MG63 (cell line): ENCODE results near the gene PTPRN2. TPM values are rescaled to one million over a fixed set of nuclear protein-coding genes. Genes with fewer than 3 reads are reported as not detected.

Experiments
- DNase-seq: peaks from one replicate; pipeline ENCODE4 v3.0.0-alpha.2; 2020
- H3K27me3 ChIP-seq: fragments of 250-450 bp; sonication (Bioruptor Pico); 2 replicates; pipeline ENCODE4 v1.5.1; 2020; ENCODE audit warnings: mild to moderate bottlenecking, moderate library complexity
- H3K36me3 ChIP-seq: fragments of 250-450 bp; sonication (Bioruptor Pico); 2 replicates; pipeline ENCODE4 v1.5.1; 2020; ENCODE audit warnings: mild to moderate bottlenecking, moderate library complexity
- H3K4me3 ChIP-seq: fragments of 250-450 bp; sonication (Bioruptor Pico); 2 replicates; pipeline ENCODE4 v1.5.1; 2020; ENCODE audit warnings: mild to moderate bottlenecking, moderate library complexity
- H3K9me3 ChIP-seq: fragments of 250-450 bp; sonication (Bioruptor Pico); 2 replicates; pipeline ENCODE4 v1.5.1; 2020; ENCODE audit warnings: mild to moderate bottlenecking, moderate library complexity
- total RNA-seq: library from RNA; depleted of rRNA; stranded (reverse); fragments of >200 nt; shearing (Covaris generic); gene quantifications from 2 replicates; pipeline ENCODE4 v1.2.3, GENCODE V29; 2014; ENCODE audit warnings: low replicate concordance

Gene PTPRN2
- total RNA-seq, 1 experiment from 2014 or later, result 0.16 TPM

DNA sequence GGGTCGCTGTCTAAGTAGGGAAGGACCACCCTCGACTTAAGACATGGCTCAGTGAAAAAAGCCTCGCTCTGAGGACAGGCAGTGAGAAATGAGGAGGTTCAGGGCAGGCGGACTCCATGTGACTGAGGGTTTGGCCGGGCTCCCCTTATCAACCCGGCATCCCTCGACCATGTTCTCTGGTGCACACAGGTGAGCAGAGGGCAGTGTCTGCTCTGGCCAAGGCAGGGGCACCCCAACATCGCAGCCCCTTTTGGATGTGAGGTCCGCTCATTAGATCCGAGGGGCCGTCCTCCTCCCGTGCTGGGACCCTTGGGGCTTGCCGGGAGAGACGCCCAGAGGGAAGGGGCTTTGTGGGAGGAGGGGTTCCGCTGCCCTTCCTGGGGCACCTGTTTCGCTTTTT is 775.7 kb downstream of the PTPRN2 start:
- DNase-seq, result no peak
- H3K9me3 ChIP-seq, result no peaks in the 10 kb centered on the region
- H3K4me3 ChIP-seq, result no peak overlapping the region
- no peaks in the 10 kb centered on the region for H3K27me3 ChIP-seq
- H3K36me3 ChIP-seq, result no peaks in the 10 kb centered on the region; the same call in 1 of the 2 replicates

GRCh38 chr7:157809863-157810851 is 777.5 kb downstream of the PTPRN2 start:
- no peak overlapping the region for H3K4me3 ChIP-seq
- H3K27me3 ChIP-seq, result no peaks in the 10 kb centered on the region
- H3K9me3 ChIP-seq, result no peaks in the 10 kb centered on the region
- no peaks in the 10 kb centered on the region; the same call in 1 of the 2 replicates for H3K36me3 ChIP-seq
- no peak for DNase-seq

- Histone ChIP-seq H3K27me3 (no peaks in the 10 kb centered on the region), H3K4me3 (no peak overlapping the region), H3K36me3 (no peaks in the 10 kb centered on the region; the same call in 1 of the 2 replicates), H3K9me3 (no peaks in the 10 kb centered on the region)
- DNase-seq, result no peak
Observed at GRCh38 chr7:157809154-157809862, 778.3 kb downstream of the PTPRN2 start.

DNA sequence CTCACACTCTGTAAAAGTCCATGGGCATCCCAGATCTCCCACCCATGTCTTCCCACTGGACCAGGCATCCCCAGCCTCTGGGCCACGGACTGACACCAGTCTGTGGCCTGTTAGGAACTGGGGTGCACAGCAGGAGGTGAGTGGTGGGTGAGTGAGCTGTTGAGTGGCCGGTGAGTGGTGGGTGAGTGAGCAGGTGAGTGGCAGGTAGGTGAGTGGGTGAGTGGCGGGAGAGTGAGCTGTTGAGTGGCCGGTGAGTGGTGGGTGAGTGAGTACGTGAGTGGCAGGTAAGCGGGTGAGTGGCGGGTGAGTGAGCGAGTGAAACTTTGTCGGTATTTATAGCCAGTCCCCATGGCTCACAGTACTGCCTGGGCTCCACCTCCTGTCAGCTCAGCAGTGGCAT is 779.6 kb downstream of the PTPRN2 start:
- no peaks in the 10 kb centered on the region for H3K9me3 ChIP-seq
- no peaks in the 10 kb centered on the region; the same call in 1 of the 2 replicates for H3K36me3 ChIP-seq
- DNase-seq, result no peak
- no peaks in the 10 kb centered on the region for H3K27me3 ChIP-seq
- H3K4me3 ChIP-seq, result no peak overlapping the region

GRCh38 chr7:157807510-157807909 is 780.1 kb downstream of the PTPRN2 start:
- peak; percentile 86 for DNase-seq
- no peaks in the 10 kb centered on the region for H3K27me3 ChIP-seq
- H3K9me3 ChIP-seq, result no peaks in the 10 kb centered on the region
- H3K4me3 ChIP-seq, result no peak overlapping the region
- no peaks in the 10 kb centered on the region; the same call in 1 of the 2 replicates for H3K36me3 ChIP-seq

GRCh38 chr7:157806711-157807110 is 780.9 kb downstream of the PTPRN2 start:
- no peak overlapping the region for H3K4me3 ChIP-seq
- DNase-seq, result no peak
- no peaks in the 10 kb centered on the region for H3K9me3 ChIP-seq

GRCh38 chr7:157805713-157806112 is 781.9 kb downstream of the PTPRN2 start:
- H3K9me3 ChIP-seq, result no peaks in the 10 kb centered on the region

More at GRCh38 chr7:157806711-157807110, 780.9 kb downstream of the PTPRN2 start:
- no peaks in the 10 kb centered on the region; the same call in 1 of the 2 replicates for H3K36me3 ChIP-seq
- no peaks in the 10 kb centered on the region for H3K27me3 ChIP-seq

GRCh38 chr7:157803906-157804305 is 783.7 kb downstream of the PTPRN2 start:
- H3K27me3 ChIP-seq, result no peaks in the 10 kb centered on the region
- H3K9me3 ChIP-seq, result no peaks in the 10 kb centered on the region
- no peaks in the 10 kb centered on the region; the same call in 1 of the 2 replicates for H3K36me3 ChIP-seq
- H3K4me3 ChIP-seq, result no peak overlapping the region
- DNase-seq, result no peak

More at GRCh38 chr7:157805713-157806112, 781.9 kb downstream of the PTPRN2 start:
- no peaks in the 10 kb centered on the region for H3K27me3 ChIP-seq
- no peaks in the 10 kb centered on the region; the same call in 1 of the 2 replicates for H3K36me3 ChIP-seq
- no peak for DNase-seq
- H3K4me3 ChIP-seq, result no peak overlapping the region

DNA sequence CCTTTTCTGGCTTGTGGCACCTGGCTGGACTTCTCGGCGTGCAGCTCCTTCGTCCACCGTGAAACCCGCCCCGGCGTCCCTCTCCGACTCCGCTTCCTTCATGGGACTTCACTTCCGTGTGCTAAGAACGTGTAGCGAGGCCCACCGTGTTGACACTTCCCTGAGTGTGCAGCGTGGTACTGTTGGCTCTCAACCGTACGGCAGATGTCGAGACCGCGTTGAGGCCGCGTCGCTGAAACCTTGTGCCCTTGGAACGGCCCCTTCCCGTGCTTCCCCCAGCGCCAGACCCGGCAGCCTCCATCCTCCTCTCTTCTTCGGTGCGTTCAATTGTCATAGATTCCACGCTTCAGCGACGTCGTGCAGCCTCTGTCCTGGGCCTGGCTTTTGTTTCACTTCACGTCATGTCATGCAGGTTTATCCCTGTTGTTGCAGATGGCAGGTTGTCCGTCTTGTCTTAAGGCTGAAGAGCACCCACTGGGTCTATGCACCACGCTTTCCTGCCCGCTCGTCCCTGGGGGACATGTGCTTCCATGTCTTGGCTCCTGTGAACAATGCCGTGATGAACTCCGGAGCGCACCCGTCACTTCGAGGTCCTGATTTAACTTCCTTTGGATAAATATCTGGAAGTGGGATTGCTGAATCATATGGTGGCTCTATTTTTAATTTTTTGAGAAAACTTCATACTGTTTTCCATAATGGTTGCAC is 785.5 kb downstream of the PTPRN2 start:
- Histone ChIP-seq H3K9me3 (no peaks in the 10 kb centered on the region), H3K27me3 (no peaks in the 10 kb centered on the region), H3K4me3 (no peak overlapping the region), H3K36me3 (no peaks in the 10 kb centered on the region)
- DNase-seq, result no peak

DNA sequence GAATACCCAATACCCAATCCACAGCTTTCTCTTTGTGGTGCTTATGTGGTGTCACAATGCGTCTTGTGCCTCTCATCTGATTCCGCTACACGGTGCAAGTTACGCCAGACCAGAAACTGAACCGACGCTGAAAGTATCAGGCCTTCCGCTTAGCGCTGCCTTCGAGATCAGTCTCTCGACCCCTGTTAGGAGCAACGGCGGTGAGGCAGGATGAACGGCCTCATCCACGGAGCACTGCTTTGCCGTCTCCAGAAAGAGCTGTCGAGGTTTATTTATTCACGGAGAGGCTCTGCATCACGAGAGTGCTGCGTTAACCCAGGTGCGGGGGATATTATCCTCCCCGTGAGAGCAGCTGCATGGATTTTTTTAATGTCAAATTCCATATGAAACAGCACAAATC is 786.5 kb downstream of the PTPRN2 start:
- no peak for DNase-seq
- H3K27me3 ChIP-seq, result no peaks in the 10 kb centered on the region
- no peak overlapping the region for H3K4me3 ChIP-seq
- H3K36me3 ChIP-seq, result no peaks in the 10 kb centered on the region
- H3K9me3 ChIP-seq, result no peaks in the 10 kb centered on the region

DNA sequence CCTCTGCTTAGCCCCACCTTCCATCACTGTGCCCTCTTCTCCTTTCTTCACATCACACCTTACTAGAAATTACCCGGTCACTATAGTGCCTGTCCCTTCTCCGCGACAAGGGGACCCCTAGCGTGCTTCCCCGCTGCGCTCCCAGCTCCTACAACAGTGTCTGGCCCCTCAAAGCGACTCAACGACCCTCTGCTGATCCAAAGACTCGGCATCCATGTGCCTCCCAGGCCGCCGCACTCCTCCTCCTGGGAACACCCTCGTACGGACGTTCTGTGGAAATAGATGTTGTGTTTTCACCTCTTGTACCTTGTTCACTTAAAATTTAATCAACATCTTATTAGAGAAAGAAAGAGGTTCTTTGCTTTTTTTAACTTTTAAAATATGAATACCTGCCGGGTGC is 787.3 kb downstream of the PTPRN2 start:
- H3K4me3 ChIP-seq, result no peak overlapping the region
- H3K9me3 ChIP-seq, result no peaks in the 10 kb centered on the region
- no peaks in the 10 kb centered on the region for H3K27me3 ChIP-seq
- DNase-seq, result no peak
- H3K36me3 ChIP-seq, result no peaks in the 10 kb centered on the region

- no peak overlapping the region for H3K4me3 ChIP-seq
- no peak for DNase-seq
- H3K27me3 ChIP-seq, result no peaks in the 10 kb centered on the region
- H3K36me3 ChIP-seq, result no peaks in the 10 kb centered on the region
- no peaks in the 10 kb centered on the region for H3K9me3 ChIP-seq
Observed at GRCh38 chr7:157799076-157799685, 788.4 kb downstream of the PTPRN2 start.

- DNase-seq, result no peak
- H3K9me3 ChIP-seq, result no peaks in the 10 kb centered on the region
Observed at GRCh38 chr7:157797361-157797760, 790.3 kb downstream of the PTPRN2 start.

GRCh38 chr7:157796846-157797245 is 790.8 kb downstream of the PTPRN2 start:
- no peak overlapping the region for H3K4me3 ChIP-seq
- H3K36me3 ChIP-seq, result no peaks in the 10 kb centered on the region
- no peaks in the 10 kb centered on the region for H3K27me3 ChIP-seq
- DNase-seq, result no peak
- no peaks in the 10 kb centered on the region for H3K9me3 ChIP-seq

More at GRCh38 chr7:157797361-157797760, 790.3 kb downstream of the PTPRN2 start:
- H3K27me3 ChIP-seq, result no peaks in the 10 kb centered on the region
- no peak overlapping the region for H3K4me3 ChIP-seq
- H3K36me3 ChIP-seq, result no peaks in the 10 kb centered on the region

DNA sequence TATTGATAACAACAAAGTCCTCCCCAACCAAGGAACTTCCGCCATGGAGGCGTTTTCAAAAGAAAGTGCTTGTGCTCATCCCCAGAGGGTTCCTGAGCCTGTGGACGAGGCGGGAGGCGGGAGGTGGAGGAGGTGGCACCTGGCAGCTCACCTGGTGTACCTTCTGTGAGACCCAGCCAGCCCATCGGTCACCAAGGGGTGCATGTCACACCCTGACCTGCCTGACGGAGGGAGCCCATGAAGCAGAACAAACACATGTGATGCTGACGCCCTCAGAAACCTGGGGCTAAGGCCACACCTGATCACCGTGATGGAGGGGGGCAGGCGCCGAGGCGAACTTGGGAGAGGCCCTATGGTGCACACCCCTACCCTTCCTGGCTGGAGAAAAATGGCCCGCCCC is 792.0 kb downstream of the PTPRN2 start:
- Histone ChIP-seq H3K4me3 (no peak overlapping the region), H3K9me3 (no peaks in the 10 kb centered on the region), H3K36me3 (no peaks in the 10 kb centered on the region), H3K27me3 (no peaks in the 10 kb centered on the region)
- no peak for DNase-seq

DNA sequence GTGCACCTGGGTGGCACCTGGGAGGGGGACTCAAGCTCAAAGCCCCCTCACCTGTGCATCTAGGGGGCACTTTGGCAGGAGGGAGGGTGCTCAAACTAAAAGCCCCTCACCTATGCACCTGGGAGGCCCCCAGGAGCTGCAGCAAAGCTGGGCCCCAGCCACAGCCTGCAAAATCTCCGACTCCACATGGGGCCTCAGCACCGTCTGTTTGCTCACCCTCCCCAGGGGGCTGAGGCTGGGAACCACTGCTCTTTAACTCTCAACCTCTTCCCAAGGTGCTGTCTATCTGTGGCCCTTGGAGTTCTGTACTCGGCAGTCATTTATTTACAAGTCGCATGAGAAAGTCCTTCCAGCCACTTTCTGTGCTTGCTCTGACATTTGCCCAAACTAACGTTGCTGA is 792.4 kb downstream of the PTPRN2 start:
- no peak overlapping the region for H3K4me3 ChIP-seq
- H3K9me3 ChIP-seq, result no peaks in the 10 kb centered on the region
- DNase-seq, result no peak
- H3K36me3 ChIP-seq, result no peaks in the 10 kb centered on the region
- no peaks in the 10 kb centered on the region for H3K27me3 ChIP-seq
